T-cell (primary cell): Measurements from ENCODE around the gene RYR1. TPM values are rescaled to one million over a fixed set of nuclear protein-coding genes. Genes with fewer than 3 reads are reported as not detected.
A peak's percentile ranks its signal among the peaks of the same experiment; 100 is the strongest.

Experiments used
- ATAC-seq, 4 experiments: fragments of 200-7000 bp in 3 of 4; fragments of 150-1000 bp in 1 of 4; cut with Tn5 transposase; replicated peaks in 1 of 4; 1 replicate in 3 of 4; 2 replicates in 1 of 4; pipeline ENCODE4 v1.10.0; 2021; ENCODE audit warnings: moderate library complexity in 3 of 4, mild to moderate bottlenecking in 2 of 4, moderate number of reproducible peaks in 1 of 4
- CTCF ChIA-PET, 2 donors: fragments of 300-600 bp; sonication (Branson Sonifier 250); formaldehyde crosslinking; loops; one replicate each; lab custom pipeline; 2022; ENCODE audit warnings: antibody characterized with exemption in 2 of 2; lab: Charles Lee
- POLR2A ChIA-PET, 2 donors: fragments of 300-600 bp; sonication (Branson Sonifier 250); formaldehyde crosslinking; loops; one replicate each; lab custom pipeline; 2022; ENCODE audit warnings: antibody characterized with exemption in 2 of 2; lab: Charles Lee
- DNase-seq, 35 experiments: peaks; one replicate each; pipeline versions ENCODE4 v3.0.0 to v3.0.0-alpha.2; 2013 to 2023
- H3K27ac ChIP-seq: one replicate; pipeline ENCODE4 v1.5.1; 2013; ENCODE audit warnings: low read length
- H3K27me3 ChIP-seq, 2 experiments: replicated peaks in 1 of 2; 1 replicate in 1 of 2; 2 replicates in 1 of 2; pipeline versions ENCODE4 v1.6.1 to v1.7.0; 2013; ENCODE audit warnings: low read length in 1 of 2, mixed read lengths in 1 of 2; ENCODE audit not compliant: control insufficient read depth in 2 of 2, insufficient read depth in 2 of 2; ENCODE audit errors: extremely low read depth in 1 of 2
- H3K36me3 ChIP-seq, 2 donors: 1 replicate in 1 of 2; 2 replicates in 1 of 2; pipeline versions ENCODE4 v1.6.1 to v1.7.0; 2013; ENCODE audit warnings: low read length in 1 of 2; ENCODE audit not compliant: control insufficient read depth in 2 of 2, insufficient read depth in 1 of 2; ENCODE audit errors: extremely low read depth in 1 of 2
- H3K4me1 ChIP-seq, 2 experiments: 1 replicate in 1 of 2; 2 replicates in 1 of 2; pipeline versions ENCODE4 v1.6.1 to v1.7.0; 2013; ENCODE audit warnings: low read length in 2 of 2, mixed read lengths in 1 of 2; ENCODE audit not compliant: insufficient read depth in 2 of 2, control insufficient read depth in 1 of 2; ENCODE audit errors: extremely low read depth in 1 of 2
- H3K4me3 ChIP-seq, 2 donors: 1 replicate in 1 of 2; 2 replicates in 1 of 2; pipeline versions ENCODE4 v1.5.1 to v1.7.0; 2013; ENCODE audit warnings: mild to moderate bottlenecking in 2 of 2, low read length in 1 of 2, moderate library complexity in 1 of 2; ENCODE audit not compliant: control insufficient read depth in 1 of 2; ENCODE audit errors: extremely low read depth in 1 of 2
- H3K9me3 ChIP-seq: 2 replicates; pipeline ENCODE4 v1.7.0; 2013
- H3K27ac Mint-ChIP-seq, 2 donors: one replicate each; pipeline ENCODE4 v1.8.0; 2020 to 2021; ENCODE audit warnings: mild to moderate bottlenecking in 2 of 2, mixed read lengths in 2 of 2
- H3K27me3 Mint-ChIP-seq, 2 donors: one replicate each; pipeline ENCODE4 v1.8.0; 2021 to 2022; ENCODE audit warnings: mixed read lengths in 2 of 2
- H3K36me3 Mint-ChIP-seq: one replicate; pipeline ENCODE4 v1.8.0; 2021; ENCODE audit warnings: mixed read lengths
- H3K4me1 Mint-ChIP-seq, 3 donors: one replicate each; pipeline ENCODE4 v1.8.0; 2020 to 2022; ENCODE audit warnings: mixed read lengths in 3 of 3, mild to moderate bottlenecking in 1 of 3
- H3K4me3 Mint-ChIP-seq, 3 donors: one replicate each; pipeline ENCODE4 v1.8.0; 2020 to 2022; ENCODE audit warnings: mild to moderate bottlenecking in 3 of 3, mixed read lengths in 3 of 3, moderate library complexity in 3 of 3
- H3K9me3 Mint-ChIP-seq, 3 donors: one replicate each; pipeline ENCODE4 v1.8.0; 2020 to 2022; ENCODE audit warnings: mixed read lengths in 3 of 3
- WGBS: methylation state at CpG from one replicate; pipeline ENCODE4 v1.1.5; 2013; ENCODE audit warnings: missing lambda C conversion rate; ENCODE audit not compliant: insufficient coverage; 5-methylcytosine and 5-hydroxymethylcytosine counted together
- total RNA-seq, 35 experiments: library from RNA in 6 of 35; stranded (reverse) in 6 of 35; fragments of 120-200 nt in 1 of 35; gene quantifications; one replicate each; pipeline versions ENCODE4 v1.2.1 to v1.2.4 and lab custom pipeline; 2013 to 2026

The RYR1 gene
- total RNA-seq, 5 donors from 2014 or later (not counting 1 experiment from before 2014, with no cell fraction given): 1.1 to 3.8 (median 2.9) TPM

DNA sequence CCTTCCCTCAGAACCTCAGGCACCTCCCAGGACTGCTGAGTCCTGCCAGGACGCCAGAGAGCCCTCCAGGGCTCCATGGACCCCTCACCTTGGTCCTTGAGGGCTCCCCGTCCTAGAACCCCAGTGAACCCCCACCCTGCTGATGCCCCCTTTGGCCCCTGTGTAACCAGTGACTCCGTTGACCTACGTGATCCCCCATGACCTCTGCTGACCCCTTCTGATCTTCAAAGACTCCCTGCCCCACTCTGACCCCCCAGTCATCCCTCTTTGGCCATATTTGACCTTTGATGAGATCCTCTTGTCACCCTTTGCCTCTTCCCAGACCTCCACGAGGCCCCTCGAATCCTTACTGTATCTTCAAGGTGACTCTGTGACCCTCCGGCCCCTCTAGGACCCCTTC, 92.9 kb downstream of the RYR1 start:
- Mint-ChIP-seq H3K36me3 (no peaks in the 10 kb centered on the region), H3K4me1 (peaks cover 0 to 6% (median 2%) of the 10 kb centered on the region in 3 donors), H3K4me3 (no peak overlapping the region), H3K27me3 (no peaks in the 10 kb centered on the region), H3K9me3 (no peaks in the 10 kb centered on the region), H3K27ac (no peak overlapping the region)
- ATAC-seq (no peak), DNase-seq (no peak)
- no peak overlapping the region for H3K4me3 ChIP-seq
- POLR2A ChIA-PET: no interaction called here
- peaks cover 0 to 24% of the 10 kb centered on the region in 2 experiments for H3K27me3 ChIP-seq
- no peak overlapping the region for H3K27ac ChIP-seq
- CTCF ChIA-PET: no interaction called here
- H3K9me3 ChIP-seq: no peaks in the 10 kb centered on the region
- WGBS: 91% methylated on average over 6 of the region's 7 CpGs
- H3K4me1 ChIP-seq: peaks cover 0 to 7% of the 10 kb centered on the region in 2 experiments
- no peaks in the 10 kb centered on the region for H3K36me3 ChIP-seq

DNA sequence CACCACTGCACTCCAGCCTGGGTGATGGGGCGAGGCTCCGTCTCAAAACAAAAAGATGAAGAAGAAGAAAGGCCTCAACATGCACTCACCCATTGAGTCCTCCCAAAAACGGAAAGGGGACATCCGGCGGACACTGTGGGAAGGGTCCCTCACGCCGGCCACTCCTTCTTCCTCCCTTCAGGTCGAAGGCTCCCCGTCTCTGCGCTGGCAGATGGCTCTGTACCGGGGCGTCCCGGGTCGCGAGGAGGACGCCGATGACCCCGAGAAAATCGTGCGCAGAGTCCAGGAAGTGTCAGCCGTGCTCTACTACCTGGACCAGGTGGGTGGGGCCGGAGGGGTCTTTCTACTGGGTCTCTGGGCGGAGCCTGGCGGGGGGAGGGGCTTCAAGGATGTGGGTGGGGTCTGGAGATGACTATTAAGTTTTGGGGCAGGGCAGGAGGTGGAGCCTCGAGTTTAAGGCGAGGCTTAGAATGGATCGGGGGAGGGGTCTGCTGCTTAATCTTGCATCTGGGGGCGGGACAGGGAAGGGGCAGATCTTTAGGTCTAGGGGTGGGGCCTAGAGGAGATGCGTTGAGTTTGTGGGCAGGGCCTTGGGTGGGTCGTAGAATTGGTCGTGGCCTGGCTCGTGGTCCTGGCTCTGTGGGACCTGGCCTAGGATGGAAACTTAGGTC, 94.1 kb downstream of the RYR1 start:
- CTCF ChIA-PET: no interaction called here
- no peak overlapping the region for H3K4me3 ChIP-seq
- H3K9me3 Mint-ChIP-seq: no peaks in the 10 kb centered on the region

GRCh38 chr19:38528213-38528755, 94.8 kb downstream of the RYR1 start:
- Mint-ChIP-seq H3K27ac (no peak overlapping the region), H3K4me1 (peaks cover 0 to 6% (median 2%) of the 10 kb centered on the region in 3 donors), H3K4me3 (no peak overlapping the region), H3K36me3 (no peaks in the 10 kb centered on the region), H3K27me3 (peaks cover 0 to 3% of the 10 kb centered on the region in 2 donors), H3K9me3 (no peaks in the 10 kb centered on the region)
- DNase-seq (no peak), ATAC-seq (no peak)
- Histone ChIP-seq H3K9me3 (no peaks in the 10 kb centered on the region), H3K4me1 (peaks cover 0 to 7% of the 10 kb centered on the region in 2 experiments), H3K4me3 (no peak overlapping the region), H3K36me3 (no peaks in the 10 kb centered on the region), H3K27ac (no peak overlapping the region), H3K27me3 (peaks cover 0 to 24% of the 10 kb centered on the region in 2 experiments)
- ChIA-PET POLR2A (interaction anchor here in 1 of 2 donors (0.6 kb wide), 1 partner anchor 28 kb away, joined by 4 read pairs; no protein-coding TSS in a partner anchor), CTCF (no interaction called here)
- 93% methylated on average over 16 of the region's 24 CpGs for WGBS

More for the DNA sequence above, 94.1 kb downstream of the RYR1 start:
- H3K36me3 ChIP-seq: no peaks in the 10 kb centered on the region
- H3K27ac ChIP-seq: no peak overlapping the region
- Mint-ChIP-seq H3K27me3 (peaks cover 0 to under 1% of the 10 kb centered on the region in 2 donors), H3K4me1 (peaks cover 0 to 6% (median 2%) of the 10 kb centered on the region in 3 donors), H3K27ac (no peak overlapping the region), H3K4me3 (peak overlapping the region in 2 of 3 donors; percentile 9 to 20), H3K36me3 (no peaks in the 10 kb centered on the region)
- POLR2A ChIA-PET: no interaction called here
- H3K4me1 ChIP-seq: peaks cover 0 to 7% of the 10 kb centered on the region in 2 experiments
- H3K9me3 ChIP-seq: no peaks in the 10 kb centered on the region
- DNase-seq (peak in 4 of 35 experiments; percentile 9 to 25 (median 14)), ATAC-seq (peak in 3 of 4 experiments; percentile 37 to 43 (median 38))
- H3K27me3 ChIP-seq: peaks cover 0 to 24% of the 10 kb centered on the region in 2 experiments
- 66% methylated on average over 17 of the region's 32 CpGs for WGBS

DNA sequence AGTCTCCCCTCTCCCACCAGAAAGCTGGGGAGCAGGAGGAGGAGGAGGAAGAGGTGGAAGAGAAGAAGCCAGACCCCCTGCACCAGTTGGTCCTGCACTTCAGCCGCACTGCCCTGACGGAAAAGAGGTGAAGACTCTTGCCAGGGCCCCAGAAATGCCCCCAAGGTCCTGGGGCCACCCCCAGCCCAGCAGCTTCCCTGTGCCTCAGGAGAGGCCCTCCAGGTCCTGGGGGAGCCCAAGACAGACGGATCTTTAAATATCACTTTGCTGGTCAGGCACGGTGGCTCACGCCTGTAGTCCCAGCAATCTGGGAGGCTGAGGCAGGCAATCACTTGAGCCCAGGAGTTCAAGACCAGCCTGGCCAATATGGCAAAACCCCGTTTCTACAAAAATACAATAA, 95.4 kb downstream of the RYR1 start:
- no peak overlapping the region for H3K27ac ChIP-seq
- no peak overlapping the region for H3K4me3 Mint-ChIP-seq
- peaks cover 0 to 6% (median 2%) of the 10 kb centered on the region in 3 donors for H3K4me1 Mint-ChIP-seq
- no peak for DNase-seq
- peaks cover 0 to 24% of the 10 kb centered on the region in 2 experiments for H3K27me3 ChIP-seq
- no peak overlapping the region for H3K4me3 ChIP-seq
- ATAC-seq: no peak
- no peaks in the 10 kb centered on the region for H3K9me3 ChIP-seq
- no peak overlapping the region for H3K27ac Mint-ChIP-seq
- 89% methylated on average over 5 of the region's 6 CpGs for WGBS
- H3K4me1 ChIP-seq: peaks cover 0 to 7% of the 10 kb centered on the region in 2 experiments
- H3K9me3 Mint-ChIP-seq: no peaks in the 10 kb centered on the region
- H3K27me3 Mint-ChIP-seq: peaks cover 0 to 3% of the 10 kb centered on the region in 2 donors
- ChIA-PET CTCF (no interaction called here), POLR2A (no interaction called here)
- H3K36me3 ChIP-seq: no peaks in the 10 kb centered on the region
- H3K36me3 Mint-ChIP-seq: no peaks in the 10 kb centered on the region

GRCh38 chr19:38531515-38531914, 98.0 kb downstream of the RYR1 start:
- peaks cover 2 to 18% of the 10 kb centered on the region in 2 experiments for H3K27me3 ChIP-seq
- ChIA-PET CTCF (no interaction called here), POLR2A (no interaction called here)
- DNase-seq: no peak
- no peaks in the 10 kb centered on the region for H3K36me3 Mint-ChIP-seq
- no peaks in the 10 kb centered on the region for H3K9me3 ChIP-seq
- ATAC-seq: no peak
- no peak overlapping the region for H3K27ac Mint-ChIP-seq
- H3K9me3 Mint-ChIP-seq: peaks cover 0 to 4% (median 3%) of the 10 kb centered on the region in 3 donors
- no peak overlapping the region for H3K4me3 Mint-ChIP-seq
- H3K4me1 ChIP-seq: peaks cover 0 to 11% of the 10 kb centered on the region in 2 experiments
- no peak overlapping the region for H3K27ac ChIP-seq
- H3K36me3 ChIP-seq: no peaks in the 10 kb centered on the region
- peaks cover 9 to 12% (median 11%) of the 10 kb centered on the region in 3 donors for H3K4me1 Mint-ChIP-seq
- no peak overlapping the region for H3K4me3 ChIP-seq
- no CpG with 5 or more reads among the region's 2 CpGs for WGBS
- H3K27me3 Mint-ChIP-seq: peaks cover 0 to 3% of the 10 kb centered on the region in 2 donors

GRCh38 chr19:38532939-38533338, 99.4 kb downstream of the RYR1 start:
- Histone ChIP-seq H3K4me1 (peaks cover 2 to 19% of the 10 kb centered on the region in 2 experiments), H3K36me3 (no peaks in the 10 kb centered on the region), H3K27me3 (peaks cover 2 to 14% of the 10 kb centered on the region in 2 experiments), H3K4me3 (no peak overlapping the region), H3K27ac (no peak overlapping the region), H3K9me3 (no peaks in the 10 kb centered on the region)
- peaks cover 0 to 3% of the 10 kb centered on the region in 2 donors for H3K27me3 Mint-ChIP-seq
- CTCF ChIA-PET: interaction anchor here in 1 of 2 donors (0.6 kb wide), 1 partner anchor 25 kb away, joined by 3 read pairs; no protein-coding TSS in a partner anchor
- ATAC-seq (no peak), DNase-seq (no peak)
- POLR2A ChIA-PET: no interaction called here
- H3K4me3 Mint-ChIP-seq: no peak overlapping the region
- 79% methylated on average over 2 of the region's 3 CpGs for WGBS
- no peak overlapping the region for H3K27ac Mint-ChIP-seq
- H3K36me3 Mint-ChIP-seq: no peaks in the 10 kb centered on the region
- peaks cover 17 to 26% (median 23%) of the 10 kb centered on the region in 3 donors for H3K4me1 Mint-ChIP-seq
- H3K9me3 Mint-ChIP-seq: peaks cover 0 to 5% (median 3%) of the 10 kb centered on the region in 3 donors
